KBM-7 (cell line): ENCODE measurements around the gene PPP1R27.

Experiments used
- DNase-seq: peaks from one replicate; pipeline ENCODE4 v3.0.0-alpha.2; 2015
- in situ Hi-C: fragments of 300-500 bp; cut with MboI; formaldehyde crosslinking; loops from 2 replicates; pipeline ENCODE4 v1.14.3; 2020; ENCODE audit warnings: low sequenced_read_pairs, low pct_unique_long_range_greater_than_20kb, mixed read lengths

PPP1R27 gene

GRCh38 chr17:81863833-81864768, 29.3 kb upstream of the PPP1R27 start:
- no peak for DNase-seq
- in situ Hi-C loops, result no loop called here

GRCh38 chr17:81863123-81863675, 28.3 kb upstream of the PPP1R27 start:
- in situ Hi-C loops, result no loop called here
- no peak for DNase-seq

DNA sequence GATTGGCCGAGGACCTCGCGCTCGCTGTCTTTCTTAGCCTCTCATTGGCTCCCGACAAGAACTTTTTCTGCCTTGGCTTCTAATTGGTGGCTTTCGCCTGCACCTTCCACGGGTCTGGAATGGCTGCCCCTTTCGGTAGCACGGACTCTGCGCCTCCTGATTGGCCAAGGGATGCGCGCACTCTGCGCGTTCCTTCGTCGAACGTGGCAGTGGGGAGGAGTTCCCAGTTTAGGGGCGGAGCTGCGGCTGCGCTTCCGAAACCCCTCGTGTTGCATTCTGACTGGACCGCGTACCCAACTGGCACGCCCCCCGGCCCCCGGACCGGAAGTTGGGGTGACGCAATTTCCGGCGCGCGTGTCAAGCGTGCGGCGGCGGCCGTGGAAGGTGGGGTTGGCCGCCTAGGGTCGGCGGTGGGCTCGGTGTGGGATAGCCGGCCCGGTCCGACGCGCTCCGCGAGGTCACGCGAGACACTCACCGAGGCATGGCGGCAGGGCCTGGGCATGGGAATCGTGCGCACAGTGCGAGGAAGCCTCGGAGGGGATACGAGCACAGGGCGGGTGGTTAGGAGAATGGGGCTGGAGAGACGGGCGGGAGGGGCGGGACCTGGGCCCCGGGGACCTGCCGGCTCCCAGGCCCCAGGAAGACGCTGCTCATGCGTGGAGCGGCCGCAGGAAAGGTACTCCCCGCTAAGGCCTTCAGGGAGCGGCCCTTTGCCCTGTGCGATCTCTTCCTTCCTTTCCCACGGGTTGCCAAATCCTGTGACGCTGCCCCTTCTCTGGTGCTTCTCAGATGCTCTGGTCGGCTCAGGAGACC, 26.1 kb upstream of the PPP1R27 start:
- peak; percentile 100 for DNase-seq
- in situ Hi-C loops, result no loop called here

GRCh38 chr17:81859906-81860755, 25.3 kb upstream of the PPP1R27 start, which contains the start of gene P4HB:
TSS of gene P4HB (minus strand) at chr17:81860535. CDS start at chr17:81860471, 64 bp downstream.
- in situ Hi-C loops, result no loop called here
- no peak for DNase-seq

GRCh38 chr17:81858967-81859905, 24.4 kb upstream of the PPP1R27 start:
- in situ Hi-C loops, result no loop called here
- no peak for DNase-seq

GRCh38 chr17:81858170-81858966, 23.5 kb upstream of the PPP1R27 start:
- no peak for DNase-seq

GRCh38 chr17:81854974-81855774, 20.3 kb upstream of the PPP1R27 start:
- in situ Hi-C loops, result no loop called here
- DNase-seq, result no peak

More at GRCh38 chr17:81858170-81858966, 23.5 kb upstream of the PPP1R27 start:
- in situ Hi-C loops, result no loop called here

DNA sequence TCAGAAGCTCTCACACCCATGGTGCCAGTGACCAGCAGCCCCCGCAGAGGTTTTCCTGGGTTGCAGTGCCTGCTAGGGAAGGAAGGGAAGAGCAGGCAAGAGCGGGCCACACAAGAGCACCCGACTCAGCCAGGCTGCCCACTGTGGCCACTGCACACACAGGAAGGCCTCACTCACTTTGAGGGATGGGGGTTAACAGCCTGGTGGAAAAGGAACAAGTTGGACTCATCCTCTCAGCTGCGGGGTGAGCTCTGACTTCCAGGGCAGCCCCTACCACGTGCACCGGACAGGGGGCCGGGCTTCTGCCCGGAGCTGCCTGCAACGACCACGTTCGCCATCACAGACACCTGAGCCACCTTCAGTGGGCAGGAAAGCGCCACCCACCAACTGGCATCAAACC, 17.4 kb upstream of the PPP1R27 start:
- in situ Hi-C loops, result no loop called here
- no peak for DNase-seq

DNA sequence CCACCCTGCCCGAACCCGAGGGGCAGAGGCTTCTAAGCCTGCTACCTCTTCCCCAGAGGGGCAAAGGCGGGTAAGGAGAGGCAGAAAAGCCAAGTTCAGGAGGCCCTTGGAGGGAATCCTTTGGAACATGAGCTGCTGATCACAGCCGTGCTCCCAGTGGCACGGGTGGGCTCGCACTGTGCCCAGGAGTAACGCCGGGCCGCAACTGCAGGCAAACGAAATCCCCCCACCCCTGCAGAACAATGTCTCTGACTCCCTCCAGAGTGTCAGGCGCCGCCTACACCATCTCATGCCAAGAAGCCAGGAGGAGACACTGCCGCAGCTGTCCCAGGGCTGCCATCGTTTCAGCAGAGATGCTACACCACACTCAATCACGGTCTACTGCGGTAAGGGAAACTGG, 16.6 kb upstream of the PPP1R27 start:
- in situ Hi-C loops, result no loop called here
- DNase-seq, result no peak

DNA sequence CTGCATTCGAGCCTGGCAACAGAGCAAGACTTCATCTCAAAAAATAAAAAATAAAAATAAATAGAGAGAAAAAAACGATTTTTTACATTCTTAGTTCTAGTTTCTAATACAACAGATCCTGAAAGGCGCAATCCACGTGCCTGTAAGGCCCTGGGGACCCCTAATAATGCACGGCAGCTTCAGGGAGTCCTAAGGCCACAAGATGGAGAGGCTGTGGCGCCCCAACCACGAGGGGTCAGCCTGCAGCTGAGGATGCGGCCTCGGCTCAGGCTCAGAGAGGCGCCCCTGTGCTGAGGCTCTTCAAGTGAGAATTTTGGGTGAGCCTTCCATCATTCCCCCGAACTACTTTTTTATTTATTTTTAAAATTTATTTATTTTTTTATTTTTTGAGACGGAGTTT, 14.6 kb upstream of the PPP1R27 start:
- in situ Hi-C loops, result no loop called here
- DNase-seq, result no peak

- in situ Hi-C loops, result no loop called here
Observed at GRCh38 chr17:81846743-81847689, 12.2 kb upstream of the PPP1R27 start.

GRCh38 chr17:81845881-81846742, 11.3 kb upstream of the PPP1R27 start:
- DNase-seq, result no peak
- in situ Hi-C loops, result no loop called here

More at GRCh38 chr17:81846743-81847689, 12.2 kb upstream of the PPP1R27 start:
- no peak for DNase-seq

GRCh38 chr17:81845361-81845760, 10.5 kb upstream of the PPP1R27 start:
- in situ Hi-C loops, result no loop called here
- DNase-seq, result no peak

DNA sequence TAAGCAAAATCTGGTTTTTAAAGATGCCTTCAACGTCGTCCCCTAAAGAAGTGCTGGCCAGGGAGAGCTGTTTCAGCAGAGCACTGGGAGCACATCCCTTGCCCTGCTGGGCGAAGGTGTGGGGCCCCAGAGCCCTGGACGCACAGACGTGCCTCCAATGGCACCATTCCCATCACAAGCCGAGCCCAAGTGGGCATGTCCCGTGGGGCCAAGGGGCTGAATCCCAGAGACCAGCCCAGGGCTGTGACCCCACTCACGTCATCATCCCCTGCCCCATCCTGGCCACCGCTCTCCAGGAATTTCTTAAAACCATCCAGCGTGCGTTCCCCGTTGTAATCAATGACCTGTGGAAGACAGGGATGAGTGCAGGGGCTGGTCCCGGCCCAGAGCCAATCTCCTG, 10.0 kb upstream of the PPP1R27 start:
- in situ Hi-C loops, result no loop called here
- DNase-seq, result no peak
